Trophoblast cell (in vitro differentiated cells and primary cell): ENCODE data around the gene TCEA2.

Source experiments
- DNase-seq, 2 donors: peaks; one replicate each; pipeline ENCODE4 v3.0.0-alpha.2; 2016
- H2AFZ ChIP-seq: 2 replicates; pipeline ENCODE4 v1.6.1; 2013; ENCODE audit warnings: low read length, moderate library complexity, mild to moderate bottlenecking; ENCODE audit not compliant: insufficient read depth, poor library complexity
- H2AK5ac ChIP-seq: 2 replicates; pipeline ENCODE4 v1.6.1; 2013; ENCODE audit warnings: mild to moderate bottlenecking, low read length
- H2BK120ac ChIP-seq: 2 replicates; pipeline ENCODE4 v1.6.1; 2013; ENCODE audit warnings: low read length, mild to moderate bottlenecking, moderate library complexity; ENCODE audit not compliant: insufficient read depth, poor library complexity
- H2BK12ac ChIP-seq: 2 replicates; pipeline ENCODE4 v1.6.1; 2013; ENCODE audit warnings: mild to moderate bottlenecking, low read length, moderate library complexity
- H2BK5ac ChIP-seq: 2 replicates; pipeline ENCODE4 v1.6.1; 2013; ENCODE audit warnings: low read length, low read depth, moderate library complexity, mild to moderate bottlenecking; ENCODE audit not compliant: poor library complexity
- H3K14ac ChIP-seq: 2 replicates; pipeline ENCODE4 v1.6.1; 2013; ENCODE audit warnings: mild to moderate bottlenecking, low read length
- H3K18ac ChIP-seq: 2 replicates; pipeline ENCODE4 v1.6.1; 2013; ENCODE audit warnings: mild to moderate bottlenecking, low read length
- H3K23ac ChIP-seq: 2 replicates; pipeline ENCODE4 v1.6.1; 2013; ENCODE audit warnings: low read length
- H3K27ac ChIP-seq: 2 replicates; pipeline ENCODE4 v1.5.1; 2013; ENCODE audit warnings: low read depth, mild to moderate bottlenecking, inconsistent platforms, low read length, moderate library complexity
- H3K27me3 ChIP-seq: 2 replicates; pipeline ENCODE4 v1.6.1; 2013; ENCODE audit warnings: inconsistent platforms, mild to moderate bottlenecking, low read length, moderate library complexity; ENCODE audit not compliant: insufficient read depth
- H3K36me3 ChIP-seq, 2 experiments: 1 replicate in 1 of 2; 2 replicates in 1 of 2; pipeline ENCODE4 v1.6.1; 2013; ENCODE audit warnings: low read length in 2 of 2, mild to moderate bottlenecking in 2 of 2, moderate library complexity in 1 of 2; ENCODE audit not compliant: insufficient read depth in 2 of 2, control insufficient read depth in 1 of 2
- H3K4ac ChIP-seq: 2 replicates; pipeline ENCODE4 v1.6.1; 2013; ENCODE audit warnings: low read depth, mild to moderate bottlenecking, low read length, moderate library complexity
- H3K4me1 ChIP-seq, 2 experiments: 1 replicate in 1 of 2; 2 replicates in 1 of 2; pipeline ENCODE4 v1.6.1; 2013; ENCODE audit warnings: low read length in 2 of 2, mild to moderate bottlenecking in 2 of 2, moderate library complexity in 1 of 2; ENCODE audit not compliant: insufficient read depth in 2 of 2, control insufficient read depth in 1 of 2
- H3K4me2 ChIP-seq: 2 replicates; pipeline ENCODE4 v1.6.1; 2013; ENCODE audit warnings: inconsistent platforms, mild to moderate bottlenecking, low read length, moderate library complexity
- H3K4me3 ChIP-seq: 2 replicates; pipeline ENCODE4 v1.5.1; 2013; ENCODE audit warnings: mild to moderate bottlenecking, low read depth, low read length, inconsistent platforms
- H3K79me1 ChIP-seq: one replicate; pipeline ENCODE4 v1.6.1; 2013; ENCODE audit warnings: low read length
- H3K79me2 ChIP-seq: 2 replicates; pipeline ENCODE4 v1.6.1; 2013; ENCODE audit warnings: low read length, mild to moderate bottlenecking; ENCODE audit not compliant: control insufficient read depth, insufficient read depth, poor library complexity
- H3K9ac ChIP-seq: 2 replicates; pipeline ENCODE4 v1.6.1; 2013; ENCODE audit warnings: mild to moderate bottlenecking, low read length
- H3K9me3 ChIP-seq: 2 replicates; pipeline ENCODE4 v1.6.1; 2013; ENCODE audit warnings: low read depth, mild to moderate bottlenecking, control low read depth, inconsistent platforms, low read length; ENCODE audit not compliant: insufficient read depth
- H4K12ac ChIP-seq: 2 replicates; pipeline ENCODE4 v1.6.1; 2013; ENCODE audit warnings: low read depth, mild to moderate bottlenecking, low read length, moderate library complexity
- H4K8ac ChIP-seq: 2 replicates; pipeline ENCODE4 v1.6.1; 2013; ENCODE audit warnings: low read depth, mild to moderate bottlenecking, low read length, moderate library complexity
- H4K91ac ChIP-seq: one replicate; pipeline ENCODE4 v1.6.1; 2013; ENCODE audit warnings: low read depth, mild to moderate bottlenecking, low read length, moderate library complexity
- WGBS: extraction: QIAGEN DNeasy Blood & Tissue Kit; methylation state at CpG from one replicate; pipeline ENCODE4 v1.1.7; 2013; ENCODE audit warnings: missing lambda C conversion rate; ENCODE audit not compliant: insufficient read length, insufficient coverage; ENCODE audit errors: extremely low coverage; 5-methylcytosine and 5-hydroxymethylcytosine counted together

TCEA2 gene

DNA sequence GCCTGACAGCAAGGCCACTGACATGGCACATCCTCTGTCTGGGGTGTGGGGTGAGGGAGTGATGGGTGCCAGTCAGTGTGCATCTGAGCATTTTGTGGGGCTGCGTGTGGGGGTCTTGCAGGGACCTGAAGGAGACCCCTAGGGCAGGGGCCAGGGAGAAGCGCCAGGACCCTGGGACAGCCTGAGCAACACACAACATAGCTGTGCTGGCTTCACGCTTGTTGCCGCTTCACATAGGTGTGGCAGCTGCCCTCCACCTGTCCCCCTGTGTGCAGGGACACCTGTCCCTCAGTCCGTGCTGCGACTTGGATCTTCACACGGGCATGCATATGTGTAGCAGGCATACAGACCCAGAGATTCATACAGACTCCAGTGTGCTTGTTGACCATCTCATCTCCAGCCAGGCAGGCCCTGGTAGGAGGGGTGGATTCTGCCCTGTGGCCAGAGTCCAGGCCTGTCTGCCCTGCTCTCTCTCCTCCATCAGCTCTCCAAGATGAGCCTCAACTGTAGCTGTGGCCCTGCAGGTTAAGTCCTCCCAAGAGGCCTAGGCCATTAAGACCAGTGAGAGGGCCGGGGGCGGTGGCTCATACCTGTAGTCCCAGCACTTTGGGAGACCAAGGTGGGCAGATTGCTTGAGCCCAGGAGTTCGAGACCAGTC, 47.5 kb downstream of the TCEA2 start:
- H3K23ac ChIP-seq, result no peak overlapping the region
- no peak overlapping the region for H2AFZ ChIP-seq
- no peak overlapping the region for H2BK12ac ChIP-seq
- no peak overlapping the region for H4K12ac ChIP-seq
- no peak overlapping the region for H3K4me3 ChIP-seq
- H3K4ac ChIP-seq, result no peak overlapping the region
- no peaks in the 10 kb centered on the region for H3K79me1 ChIP-seq
- no peaks in the 10 kb centered on the region for H3K36me3 ChIP-seq
- no peak overlapping the region for H2BK5ac ChIP-seq
- no peak overlapping the region for H2BK120ac ChIP-seq
- no peaks in the 10 kb centered on the region for H3K27me3 ChIP-seq
- no peak overlapping the region for H3K4me2 ChIP-seq
- WGBS, result no CpG with 5 or more reads among the region's 10 CpGs
- no peak for DNase-seq
- no peaks in the 10 kb centered on the region for H3K4me1 ChIP-seq
- H3K14ac ChIP-seq, result no peak overlapping the region
- no peaks in the 10 kb centered on the region for H3K79me2 ChIP-seq
- no peak overlapping the region for H4K8ac ChIP-seq
- H2AK5ac ChIP-seq, result no peak overlapping the region
- no peak overlapping the region for H3K27ac ChIP-seq
- no peaks in the 10 kb centered on the region for H3K9me3 ChIP-seq
- H4K91ac ChIP-seq, result no peak overlapping the region
- H3K9ac ChIP-seq, result no peak overlapping the region
- no peak overlapping the region for H3K18ac ChIP-seq

DNA sequence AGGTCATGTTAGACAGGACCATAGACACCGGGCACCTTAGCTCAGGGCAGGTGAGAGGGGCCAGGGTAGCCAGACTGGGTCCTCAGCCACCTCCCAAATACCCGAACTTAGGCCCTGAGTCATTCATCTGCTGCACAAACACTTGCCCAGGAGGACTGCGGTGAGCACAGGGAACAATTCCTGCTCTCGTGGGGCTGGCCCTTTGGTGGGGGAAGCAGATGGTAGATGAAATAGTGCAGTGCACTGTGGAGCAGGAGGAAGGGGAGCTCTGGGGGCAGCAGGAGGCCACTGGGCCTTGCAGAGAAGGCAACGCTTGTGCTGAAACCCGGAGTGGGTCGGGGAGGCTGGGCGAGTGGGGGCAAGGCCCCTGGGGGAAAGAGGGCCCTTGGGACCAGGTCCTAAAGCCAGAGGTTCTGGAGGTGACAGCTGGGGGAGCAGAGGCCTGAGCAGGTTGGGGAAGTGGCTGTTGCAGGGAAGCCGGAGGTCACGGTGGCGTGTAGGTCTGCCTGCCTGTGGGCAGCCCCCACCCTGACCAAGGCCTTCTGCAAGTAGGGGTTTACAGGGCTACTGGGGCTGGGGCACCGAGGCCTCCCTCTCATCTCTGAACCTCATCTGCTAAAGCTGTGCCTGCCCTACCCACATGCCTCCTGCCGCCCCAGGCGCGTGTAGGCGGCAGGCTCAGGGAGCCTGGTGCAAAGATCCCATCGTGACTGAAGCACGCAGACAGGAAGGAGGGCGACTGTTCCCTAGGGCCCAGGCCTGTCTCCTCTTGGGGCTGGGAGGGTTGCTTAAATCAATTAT, 49.0 kb downstream of the TCEA2 start:
- no CpG with 5 or more reads among the region's 19 CpGs for WGBS
- Histone ChIP-seq H3K36me3 (no peaks in the 10 kb centered on the region), H4K91ac (no peak overlapping the region), H2BK12ac (no peak overlapping the region), H3K4me3 (no peak overlapping the region), H3K14ac (no peak overlapping the region), H3K23ac (no peak overlapping the region), H3K27ac (no peak overlapping the region), H3K79me2 (no peaks in the 10 kb centered on the region), H2BK5ac (no peak overlapping the region), H3K4me1 (no peaks in the 10 kb centered on the region), H4K8ac (no peak overlapping the region), H3K9me3 (peaks cover 1% of the 10 kb centered on the region), H3K4me2 (no peak overlapping the region), H3K18ac (no peak overlapping the region), H3K79me1 (no peaks in the 10 kb centered on the region), H2BK120ac (no peak overlapping the region), H4K12ac (no peak overlapping the region), H2AK5ac (no peak overlapping the region), H3K27me3 (no peaks in the 10 kb centered on the region), H3K4ac (no peak overlapping the region), H3K9ac (no peak overlapping the region), H2AFZ (no peak overlapping the region)
- DNase-seq, result no peak

DNA sequence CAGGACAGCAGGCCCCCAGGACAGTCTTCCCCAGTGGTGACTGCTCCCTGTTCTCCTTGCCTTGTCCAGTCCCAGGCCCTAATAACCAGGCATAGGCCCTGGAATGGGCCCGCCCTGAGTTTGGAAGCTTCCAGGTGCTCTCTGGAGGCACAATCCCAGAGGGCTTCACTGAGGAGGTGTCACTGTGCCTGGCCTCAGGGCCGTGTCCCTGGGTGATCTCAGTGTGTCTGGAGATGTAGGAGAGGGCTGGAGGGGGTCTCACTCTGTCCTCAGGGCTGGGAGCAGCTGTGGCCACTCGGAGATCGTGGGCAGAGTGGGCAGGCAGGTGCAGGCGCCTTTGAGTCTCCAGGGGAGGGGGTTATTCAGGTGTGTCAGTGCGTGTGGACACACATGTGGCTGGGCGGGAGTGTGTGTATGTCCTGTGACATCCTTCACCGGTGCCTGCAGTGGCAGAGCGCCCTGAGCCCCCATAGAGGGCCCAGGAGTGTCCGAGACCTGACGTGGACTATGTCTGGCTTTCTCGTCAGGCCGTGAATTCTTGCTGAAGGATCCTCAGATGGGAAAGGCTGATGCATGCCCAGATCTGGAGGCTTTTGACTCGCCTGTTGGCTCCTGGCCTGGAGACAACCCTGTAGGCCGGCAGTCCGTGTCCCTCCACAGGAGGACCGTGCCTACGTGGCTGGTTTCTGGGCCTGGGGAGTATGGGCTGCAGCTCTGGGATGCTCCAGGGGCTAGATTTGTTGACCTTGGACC, 49.9 kb downstream of the TCEA2 start:
- no peaks in the 10 kb centered on the region for H3K79me2 ChIP-seq
- H4K12ac ChIP-seq, result no peak overlapping the region
- H3K18ac ChIP-seq, result no peak overlapping the region
- no peak overlapping the region for H3K23ac ChIP-seq
- no peak overlapping the region for H3K4me3 ChIP-seq
- no peaks in the 10 kb centered on the region for H3K79me1 ChIP-seq
- H3K9ac ChIP-seq, result no peak overlapping the region
- H3K4me1 ChIP-seq, result no peaks in the 10 kb centered on the region
- no peak overlapping the region for H4K8ac ChIP-seq
- H4K91ac ChIP-seq, result no peak overlapping the region
- no peak for DNase-seq
- no peak overlapping the region for H3K4me2 ChIP-seq
- H2BK12ac ChIP-seq, result no peak overlapping the region
- no CpG with 5 or more reads among the region's 18 CpGs for WGBS
- H3K9me3 ChIP-seq, result peaks cover 1% of the 10 kb centered on the region
- no peak overlapping the region for H2AFZ ChIP-seq
- H3K27me3 ChIP-seq, result no peaks in the 10 kb centered on the region
- H2AK5ac ChIP-seq, result no peak overlapping the region
- H2BK120ac ChIP-seq, result no peak overlapping the region
- H2BK5ac ChIP-seq, result no peak overlapping the region
- no peak overlapping the region for H3K27ac ChIP-seq
- H3K4ac ChIP-seq, result no peak overlapping the region
- no peak overlapping the region for H3K14ac ChIP-seq
- no peaks in the 10 kb centered on the region for H3K36me3 ChIP-seq

DNA sequence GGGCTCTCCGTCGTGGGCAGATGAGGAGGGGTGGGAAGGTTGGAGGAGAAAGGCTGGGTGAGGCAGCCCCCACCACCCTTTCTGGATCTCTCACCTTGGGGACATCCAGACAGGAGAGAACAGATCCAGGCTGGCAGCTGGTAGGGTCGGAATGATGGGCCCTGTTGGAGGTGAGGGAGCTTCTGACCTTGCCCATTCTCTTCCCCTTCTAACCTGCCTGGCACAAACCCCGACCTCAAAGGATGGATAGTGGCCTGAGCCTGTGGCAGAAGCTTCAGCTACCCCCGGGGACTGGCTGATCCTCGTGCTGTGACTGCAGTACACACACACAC, 50.4 kb downstream of the TCEA2 start:
- Histone ChIP-seq H4K91ac (no peak overlapping the region), H3K4me1 (no peaks in the 10 kb centered on the region), H3K4ac (no peak overlapping the region), H2AK5ac (no peak overlapping the region), H3K14ac (no peak overlapping the region), H3K23ac (no peak overlapping the region), H2AFZ (no peak overlapping the region), H2BK12ac (no peak overlapping the region), H4K8ac (no peak overlapping the region), H3K4me2 (no peak overlapping the region), H3K79me1 (no peaks in the 10 kb centered on the region), H3K36me3 (no peaks in the 10 kb centered on the region), H3K27ac (no peak overlapping the region), H3K18ac (no peak overlapping the region), H4K12ac (no peak overlapping the region), H3K9ac (no peak overlapping the region), H2BK120ac (no peak overlapping the region), H2BK5ac (no peak overlapping the region), H3K9me3 (peaks cover 1% of the 10 kb centered on the region), H3K27me3 (no peaks in the 10 kb centered on the region), H3K79me2 (no peaks in the 10 kb centered on the region), H3K4me3 (no peak overlapping the region)
- no CpG with 5 or more reads among the region's 6 CpGs for WGBS
- no peak for DNase-seq
